Measurements from ENCODE around the gene PRSS16.

GRCh38 chr6:27214126-27214601, 33.3 kb upstream of the PRSS16 start:
- TF ChIP-seq CTCF (conservative IDR thresholded peaks at IDR 0.05; ENCODE audit: low read depth, low read length) (no peak), EZH2 (IDR thresholded peaks at IDR 0.05; ENCODE audit: borderline replicate concordance, low read depth, low read length, poor library complexity, severe bottlenecking) (no peak)

All from A673 (cell line).